Activated CD4-positive, alpha-beta T cell treated with anti-CD3 and anti-CD28 coated beads, Interleukin-2, Interleukin-6, amounts not matched to agents 100 ng/mL and 50 ng/mL, durations not matched to agents 16 hours and 8 hours (primary cell): ENCODE data around the gene TBCD.

Experiments used
- DNase-seq: peaks from one replicate; pipeline ENCODE4 v3.0.0-alpha.2; 2020

Gene TBCD

GRCh38 chr17:82859431-82860403, 107.9 kb downstream of the TBCD start:
- DNase-seq, result peak; percentile 74

GRCh38 chr17:82860606-82861392, 108.9 kb downstream of the TBCD start:
- DNase-seq, result no peak

- no peak for DNase-seq
Observed at GRCh38 chr17:82861393-82861775, 109.5 kb downstream of the TBCD start.

GRCh38 chr17:82862191-82862590, 110.3 kb downstream of the TBCD start:
- DNase-seq, result no peak

- DNase-seq, result no peak
Observed at GRCh38 chr17:82862737-82863382, 111.0 kb downstream of the TBCD start.

- DNase-seq, result no peak
Observed at GRCh38 chr17:82863383-82863940, 111.6 kb downstream of the TBCD start.

- peak; percentile 94 for DNase-seq
Observed at GRCh38 chr17:82863941-82864712, 112.3 kb downstream of the TBCD start.

- no peak for DNase-seq
Observed at GRCh38 chr17:82864713-82865248, 112.9 kb downstream of the TBCD start.

- DNase-seq, result no peak
Observed at GRCh38 chr17:82865274-82865673, 113.4 kb downstream of the TBCD start.

GRCh38 chr17:82865774-82866395, 114.0 kb downstream of the TBCD start:
- DNase-seq, result no peak

GRCh38 chr17:82866590-82867191, 114.8 kb downstream of the TBCD start:
- DNase-seq, result no peak

- no peak for DNase-seq
Observed at GRCh38 chr17:82867763-82868325, 116.0 kb downstream of the TBCD start.

- no peak for DNase-seq
Observed at GRCh38 chr17:82868715-82869131, 116.9 kb downstream of the TBCD start.

- no peak for DNase-seq
Observed at GRCh38 chr17:82869536-82869935, 117.7 kb downstream of the TBCD start.

GRCh38 chr17:82870091-82870491, 118.2 kb downstream of the TBCD start:
- DNase-seq, result no peak

- no peak for DNase-seq
Observed at GRCh38 chr17:82870541-82870940, 118.7 kb downstream of the TBCD start.

- peak; percentile 45 for DNase-seq
Observed at GRCh38 chr17:82871056-82871775, 119.4 kb downstream of the TBCD start.

- no peak for DNase-seq
Observed at GRCh38 chr17:82871776-82872561, 120.1 kb downstream of the TBCD start.
